Heart left ventricle (tissue), 16 donors: ENCODE results near the gene NCOA6. TPM values are rescaled to one million over a fixed set of nuclear protein-coding genes. Genes with fewer than 3 reads are reported as not detected.
A peak's percentile ranks its signal among the peaks of the same experiment; 100 is the strongest.
"Not testable (repeated sequence)": the region's sequence is repeated elsewhere in the genome, so short reads cannot be mapped to it uniquely, and the experiment has no call there.

ENCODE experiments used
- ATAC-seq, 4 donors: fragments of 200-7000 bp; cut with Tn5 transposase; one replicate each; pipeline ENCODE4 v1.9.1; 2020 to 2022; ENCODE audit warnings: moderate library complexity in 4 of 4, mild to moderate bottlenecking in 3 of 4, moderate number of reproducible peaks in 1 of 4
- DNase-seq, 5 donors: peaks; one replicate each; pipeline ENCODE4 v3.0.0-alpha.2; 2020
- H3K27ac ChIP-seq, 12 donors: fragments of 200-600 bp; sonication (generic) in 4 of 12; one replicate each; pipeline versions ENCODE4 v1.5.0 to v1.8.0; 2016 to 2022; ENCODE audit warnings: mild to moderate bottlenecking in 2 of 12
- H3K27me3 ChIP-seq, 9 donors: fragments of 200-600 bp; sonication (generic) in 2 of 9; one replicate each; pipeline versions ENCODE4 v1.5.1 to v1.8.0; 2016 to 2022; ENCODE audit warnings: mild to moderate bottlenecking in 3 of 9
- H3K36me3 ChIP-seq, 9 donors: fragments of 200-600 bp; sonication (generic) in 2 of 9; one replicate each; pipeline versions ENCODE4 v1.5.0 to v1.8.0; 2018 to 2022; ENCODE audit warnings: mild to moderate bottlenecking in 2 of 9
- H3K4me1 ChIP-seq, 12 donors: fragments of 200-600 bp; sonication (generic) in 4 of 12; one replicate each; pipeline versions ENCODE4 v1.5.0 to v1.8.0; 2016 to 2022; ENCODE audit warnings: mild to moderate bottlenecking in 3 of 12
- H3K4me3 ChIP-seq, 12 donors: fragments of 200-600 bp; sonication (generic) in 4 of 12; one replicate each; pipeline versions ENCODE4 v1.5.0 to v1.8.0; 2017 to 2022; ENCODE audit warnings: mild to moderate bottlenecking in 9 of 12, moderate library complexity in 4 of 12
- H3K9me3 ChIP-seq, 12 donors: fragments of 200-600 bp; sonication (generic) in 4 of 12; one replicate each; pipeline versions ENCODE4 v1.5.0 to v1.8.0; 2016 to 2022; ENCODE audit warnings: mild to moderate bottlenecking in 1 of 12
- POLR2A ChIP-seq, 2 donors: fragments of 450-650 bp; IDR thresholded peaks; one replicate each; pipeline ENCODE4 v1.6.1; 2017; ENCODE audit warnings: antibody characterized with exemption in 2 of 2, mild to moderate bottlenecking in 2 of 2, moderate library complexity in 2 of 2
- WGBS, 4 donors: extraction: QIAGEN DNeasy Blood & Tissue Kit in 2 of 4; methylation state at CpG; one replicate each; pipeline versions ENCODE4 v1.1.5 to v1.1.7; 2013 to 2018; 5-methylcytosine and 5-hydroxymethylcytosine counted together
- intact Hi-C, 10 donors: fragments of 100-400 bp; cut with DNase I; formaldehyde crosslinking; loops; one replicate each; pipeline versions ENCODE4 v1.11.1 to v1.14.2; 2022
- polyA plus RNA-seq, 2 donors: library from polyadenylated mRNA; stranded (reverse); fragments of 200-250 nt; gene quantifications; one replicate each; pipeline ENCODE4 v1.2.3, GENCODE V29; 2013
- total RNA-seq, 9 donors: library from RNA; depleted of rRNA in 2 of 9; stranded (reverse); fragments of >200 nt in 2 of 9; fragmentation: NEBNext Ultra II Directional in 3 of 9; extraction: Animal tissue kit (Norgen Biotek cat#: 25700) in 3 of 9; gene quantifications; one replicate each; pipeline versions ENCODE4 v1.1.0 to v1.2.4, GENCODE V29; 2016 to 2023
- TF ChIP-seq, protein P1 (sequence below), 12 donors: fragments of 200-600 bp; sonication (generic) in 4 of 12; IDR thresholded peaks; one replicate each; pipeline versions ENCODE4 v1.5.0 to v1.8.0; 2018 to 2022; ENCODE audit warnings: antibody characterized with exemption in 12 of 12, mild to moderate bottlenecking in 5 of 12
- donor health status: ischemic (EF 13 %, LVEDD 7.1; RV severe dilation, severe dysfunction).
- donor health status: healthy with polysubstance abuse.
- donor health status: DM: no; HTN: yes; CAD: no.
- donor health status: DM: no; HTN: no; CAD: no.
- donor health status: ischemic (EF 25% LVEDD 6.9; RV normal size, moderate dysfunction).
- donor health status: ischemic (EF 25% LVEDD 5.7; RV mildly dilated, moderate dysfunction).
- donor health status: healthy.
- donor health status: DM: yes; HTN: yes; CAD: no.
- donor health status: ischemic (EF 35%, LVEDD 5.7; RV mildly dilated, moderate dysfunction).
- donor health status: nonischemic (EF 11% LVEDD 7.7; RV severe dilation, severe dysfunction).
- donor health status: DM: yes; HTN: yes; CAD: no.
- donor health status: PGD.
- donor health status: ischemic (EF 29% LVEDD 5.4; RV normal size, mild dysfunction).
- donor health status: nonischemic (EF 23%, LVEDD 6.1; RV moderate dilation, normal function).

The NCOA6 gene
- total and polyA plus RNA-seq, 11 donors: 13.0 to 34.0 (median 19.9) TPM

DNA sequence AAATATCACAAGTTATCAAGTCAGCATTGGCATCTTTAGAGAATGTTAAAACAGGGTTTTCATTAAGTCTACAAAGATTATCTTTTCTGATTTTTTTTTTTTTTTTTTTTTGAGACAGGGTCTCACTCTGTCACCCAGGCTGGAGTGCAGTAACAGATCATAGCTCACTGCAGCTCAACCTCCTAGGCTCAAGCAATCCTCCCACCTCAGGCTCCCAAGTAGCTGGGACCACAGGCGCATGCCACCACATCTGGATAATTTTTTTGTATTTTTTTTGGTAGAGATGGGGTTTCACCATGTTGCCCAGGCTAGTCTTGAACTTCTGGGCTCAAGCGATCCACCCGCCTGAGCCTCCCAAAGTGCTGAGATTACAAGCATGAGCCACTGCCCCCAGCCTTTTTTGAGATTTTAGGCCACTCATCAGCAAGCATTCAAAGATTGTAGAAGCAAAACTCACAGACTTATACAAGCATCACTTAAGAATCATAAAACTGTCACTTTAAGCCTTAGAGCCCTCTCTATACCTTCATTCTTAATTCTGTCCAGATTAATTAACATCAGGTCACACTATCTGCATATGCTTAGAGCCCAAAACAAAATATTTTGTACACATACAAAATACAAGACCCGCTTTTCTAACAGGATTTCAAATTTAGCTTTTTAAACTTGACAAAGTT is 32.6 kb downstream of the NCOA6 start:
- peaks cover 0 to 38% (median 30%) of the 10 kb centered on the region in 9 donors for H3K36me3 ChIP-seq
- H3K4me3 ChIP-seq: no peak overlapping the region
- H3K4me1 ChIP-seq: peaks cover 0 to 43% (median 16%) of the 10 kb centered on the region in 12 donors
- DNase-seq: no peak
- TF ChIP-seq, protein P1, sequence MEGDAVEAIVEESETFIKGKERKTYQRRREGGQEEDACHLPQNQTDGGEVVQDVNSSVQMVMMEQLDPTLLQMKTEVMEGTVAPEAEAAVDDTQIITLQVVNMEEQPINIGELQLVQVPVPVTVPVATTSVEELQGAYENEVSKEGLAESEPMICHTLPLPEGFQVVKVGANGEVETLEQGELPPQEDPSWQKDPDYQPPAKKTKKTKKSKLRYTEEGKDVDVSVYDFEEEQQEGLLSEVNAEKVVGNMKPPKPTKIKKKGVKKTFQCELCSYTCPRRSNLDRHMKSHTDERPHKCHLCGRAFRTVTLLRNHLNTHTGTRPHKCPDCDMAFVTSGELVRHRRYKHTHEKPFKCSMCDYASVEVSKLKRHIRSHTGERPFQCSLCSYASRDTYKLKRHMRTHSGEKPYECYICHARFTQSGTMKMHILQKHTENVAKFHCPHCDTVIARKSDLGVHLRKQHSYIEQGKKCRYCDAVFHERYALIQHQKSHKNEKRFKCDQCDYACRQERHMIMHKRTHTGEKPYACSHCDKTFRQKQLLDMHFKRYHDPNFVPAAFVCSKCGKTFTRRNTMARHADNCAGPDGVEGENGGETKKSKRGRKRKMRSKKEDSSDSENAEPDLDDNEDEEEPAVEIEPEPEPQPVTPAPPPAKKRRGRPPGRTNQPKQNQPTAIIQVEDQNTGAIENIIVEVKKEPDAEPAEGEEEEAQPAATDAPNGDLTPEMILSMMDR (IDR thresholded peaks at IDR 0.05): no peak
- TF ChIP-seq POLR2A (IDR thresholded peaks at IDR 0.05): no peak
- no peak for ATAC-seq
- 92 to 99% (median 95%) methylated on average over 4 of the region's 4 CpGs for WGBS, 4 donors
- H3K27ac ChIP-seq: no peak overlapping the region
- no peaks in the 10 kb centered on the region for H3K27me3 ChIP-seq
- intact Hi-C loops: no loop called here
- peaks cover 0 to 5% (median 0%) of the 10 kb centered on the region in 12 donors for H3K9me3 ChIP-seq

DNA sequence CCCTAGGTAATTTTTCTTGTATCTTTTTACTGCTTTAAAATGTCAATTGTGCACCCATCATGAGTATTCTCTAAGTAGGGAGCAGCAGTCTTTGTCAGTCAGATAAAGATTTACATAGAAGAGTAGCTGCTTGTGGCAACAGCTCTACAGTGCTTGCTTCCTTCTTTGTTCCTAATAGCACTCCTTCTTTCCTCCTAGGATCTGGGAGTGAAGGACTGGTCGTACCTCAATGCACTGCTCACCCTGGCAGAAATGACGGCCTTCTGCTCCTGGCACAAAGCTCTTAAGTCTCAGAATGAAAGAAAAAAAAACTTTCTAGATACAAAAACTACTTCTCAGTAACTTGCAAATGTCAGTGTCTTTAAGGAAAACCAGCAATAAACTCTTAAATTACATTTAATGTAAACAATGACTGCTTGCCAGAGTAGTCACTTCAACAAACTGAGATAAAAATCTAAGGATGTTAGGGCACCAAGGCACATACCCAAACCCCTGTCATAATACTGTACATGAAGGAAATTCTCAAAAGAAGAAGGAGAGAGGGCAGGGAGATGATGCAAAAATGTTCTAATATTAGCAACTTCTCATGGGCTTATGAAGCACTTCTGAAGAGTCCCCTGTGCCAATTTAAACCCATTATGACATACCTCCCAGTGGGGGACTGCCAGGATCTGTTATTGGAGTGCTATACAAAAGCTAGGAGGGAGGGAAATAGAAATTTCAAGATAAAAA is 34.0 kb downstream of the NCOA6 start:
- intact Hi-C loops: no loop called here
- 45 to 64% (median 58%) methylated on average over 2 of the region's 2 CpGs for WGBS, 4 donors
- no peak overlapping the region for H3K4me3 ChIP-seq
- H3K9me3 ChIP-seq: no peaks in the 10 kb centered on the region
- ATAC-seq: peak; percentile 74 to 89 (median 86)
- no peak for DNase-seq
- TF ChIP-seq, protein P1 (IDR thresholded peaks at IDR 0.05): no peak
- TF ChIP-seq POLR2A (IDR thresholded peaks at IDR 0.05): no peak
- H3K27me3 ChIP-seq: no peaks in the 10 kb centered on the region
- peak overlapping the region in 9 of 12 donors; percentile 6 to 67 (median 33) for H3K27ac ChIP-seq
- H3K4me1 ChIP-seq: peaks cover 0 to 39% (median 16%) of the 10 kb centered on the region in 12 donors
- H3K36me3 ChIP-seq: peaks cover 0 to 43% (median 31%) of the 10 kb centered on the region in 9 donors

DNA sequence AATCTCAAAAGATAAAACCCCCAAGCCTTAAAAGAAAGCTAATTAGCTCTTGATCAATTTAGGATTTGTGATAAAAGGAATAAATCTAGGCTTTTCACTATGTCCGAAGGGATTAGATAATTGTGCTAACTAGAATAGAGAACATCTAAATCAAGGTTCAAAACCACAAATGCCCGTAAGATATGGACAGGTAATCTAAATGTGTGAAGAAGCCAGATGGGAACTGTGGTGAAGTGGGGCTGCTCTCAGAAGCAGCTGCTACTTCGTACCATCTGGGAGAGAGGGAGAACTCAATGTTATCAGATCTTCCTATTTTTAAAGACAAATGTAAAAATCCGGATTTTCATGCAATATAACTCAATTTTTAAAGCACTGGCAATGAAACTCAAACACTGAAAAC is 44.2 kb downstream of the NCOA6 start:
- intact Hi-C loops: no loop called here
- TF ChIP-seq, protein P1 (IDR thresholded peaks at IDR 0.05): no peak
- no peak for TF ChIP-seq POLR2A (IDR thresholded peaks at IDR 0.05)
- DNase-seq (no peak), ATAC-seq (no peak)
- no peak overlapping the region for H3K27ac ChIP-seq
- H3K27me3 ChIP-seq: no peaks in the 10 kb centered on the region
- WGBS, 4 donors: 84 to 86% (median 86%) methylated on average over 4 of the region's 4 CpGs
- H3K4me1 ChIP-seq: peaks cover 0 to 3% (median 0%) of the 10 kb centered on the region in 12 donors
- no peak overlapping the region for H3K4me3 ChIP-seq
- H3K36me3 ChIP-seq: peaks cover 0 to 70% (median 36%) of the 10 kb centered on the region in 9 donors
- no peaks in the 10 kb centered on the region for H3K9me3 ChIP-seq

DNA sequence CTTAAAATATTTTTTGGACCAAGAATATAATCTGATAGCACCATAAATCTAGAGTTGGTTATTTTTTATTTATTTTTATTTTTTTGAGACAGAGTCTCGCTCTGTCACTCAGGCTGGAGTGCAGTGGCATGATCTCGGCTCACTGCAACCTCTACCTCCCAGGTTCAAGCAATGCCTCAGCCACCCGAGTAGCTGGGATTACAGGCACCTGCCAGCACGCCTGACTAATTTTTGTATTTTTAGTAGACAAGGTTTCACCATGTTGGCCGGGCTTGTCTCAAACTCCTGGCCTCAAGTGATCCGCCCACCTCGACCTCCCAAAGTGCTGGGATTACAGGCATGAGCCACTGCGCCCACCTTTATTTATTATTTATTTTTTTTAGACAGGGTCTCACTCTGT is 45.2 kb downstream of the NCOA6 start:
- H3K4me3 ChIP-seq, H3K4me1 ChIP-seq, DNase-seq, intact Hi-C loops, H3K27ac ChIP-seq, ATAC-seq, H3K9me3 ChIP-seq, H3K27me3 ChIP-seq: not testable (repeated sequence)
- 86 to 91% (median 89%) methylated on average over 8 of the region's 8 CpGs for WGBS, 4 donors
- peaks cover 0 to 79% (median 45%) of the 10 kb centered on the region in 9 donors for H3K36me3 ChIP-seq
